Measurements from ENCODE around the gene LASP1. TPM values are rescaled to one million over a fixed set of nuclear protein-coding genes. Genes with fewer than 3 reads are reported as not detected.
"Not testable (repeated sequence)": the region's sequence is repeated elsewhere in the genome, so short reads cannot be mapped to it uniquely, and the experiment has no call there.

LASP1 gene
- total RNA-seq, 1 donor from 2014 or later: 87.4 TPM

- Mint-ChIP-seq H3K4me3 (no peak overlapping the region), H3K36me3 (ENCODE audit: low read depth) (no peaks in the 10 kb centered on the region), H3K9me3 (no peaks in the 10 kb centered on the region), H3K4me1 (no peaks in the 10 kb centered on the region), H3K27me3 (ENCODE audit: low read depth) (no peaks in the 10 kb centered on the region), H3K27ac (ENCODE audit: unreplicated experiment) (no peak overlapping the region)
- TF ChIP-seq, protein P1, sequence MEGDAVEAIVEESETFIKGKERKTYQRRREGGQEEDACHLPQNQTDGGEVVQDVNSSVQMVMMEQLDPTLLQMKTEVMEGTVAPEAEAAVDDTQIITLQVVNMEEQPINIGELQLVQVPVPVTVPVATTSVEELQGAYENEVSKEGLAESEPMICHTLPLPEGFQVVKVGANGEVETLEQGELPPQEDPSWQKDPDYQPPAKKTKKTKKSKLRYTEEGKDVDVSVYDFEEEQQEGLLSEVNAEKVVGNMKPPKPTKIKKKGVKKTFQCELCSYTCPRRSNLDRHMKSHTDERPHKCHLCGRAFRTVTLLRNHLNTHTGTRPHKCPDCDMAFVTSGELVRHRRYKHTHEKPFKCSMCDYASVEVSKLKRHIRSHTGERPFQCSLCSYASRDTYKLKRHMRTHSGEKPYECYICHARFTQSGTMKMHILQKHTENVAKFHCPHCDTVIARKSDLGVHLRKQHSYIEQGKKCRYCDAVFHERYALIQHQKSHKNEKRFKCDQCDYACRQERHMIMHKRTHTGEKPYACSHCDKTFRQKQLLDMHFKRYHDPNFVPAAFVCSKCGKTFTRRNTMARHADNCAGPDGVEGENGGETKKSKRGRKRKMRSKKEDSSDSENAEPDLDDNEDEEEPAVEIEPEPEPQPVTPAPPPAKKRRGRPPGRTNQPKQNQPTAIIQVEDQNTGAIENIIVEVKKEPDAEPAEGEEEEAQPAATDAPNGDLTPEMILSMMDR (conservative IDR thresholded peaks at IDR 0.05): no peak
- no peak for DNase-seq (ENCODE audit: low read depth, low spot score)
Measured at GRCh38 chr17:38911081-38911730, 41.3 kb downstream of the LASP1 start.

GRCh38 chr17:38911731-38912081 lies 41.8 kb downstream of the LASP1 start:
- H3K9me3 Mint-ChIP-seq; H3K36me3 Mint-ChIP-seq (ENCODE audit: low read depth); H3K27ac Mint-ChIP-seq (ENCODE audit: unreplicated experiment); H3K27me3 Mint-ChIP-seq (ENCODE audit: low read depth); H3K4me3 Mint-ChIP-seq; H3K4me1 Mint-ChIP-seq; DNase-seq (ENCODE audit: low read depth, low spot score): not testable (repeated sequence)

DNA sequence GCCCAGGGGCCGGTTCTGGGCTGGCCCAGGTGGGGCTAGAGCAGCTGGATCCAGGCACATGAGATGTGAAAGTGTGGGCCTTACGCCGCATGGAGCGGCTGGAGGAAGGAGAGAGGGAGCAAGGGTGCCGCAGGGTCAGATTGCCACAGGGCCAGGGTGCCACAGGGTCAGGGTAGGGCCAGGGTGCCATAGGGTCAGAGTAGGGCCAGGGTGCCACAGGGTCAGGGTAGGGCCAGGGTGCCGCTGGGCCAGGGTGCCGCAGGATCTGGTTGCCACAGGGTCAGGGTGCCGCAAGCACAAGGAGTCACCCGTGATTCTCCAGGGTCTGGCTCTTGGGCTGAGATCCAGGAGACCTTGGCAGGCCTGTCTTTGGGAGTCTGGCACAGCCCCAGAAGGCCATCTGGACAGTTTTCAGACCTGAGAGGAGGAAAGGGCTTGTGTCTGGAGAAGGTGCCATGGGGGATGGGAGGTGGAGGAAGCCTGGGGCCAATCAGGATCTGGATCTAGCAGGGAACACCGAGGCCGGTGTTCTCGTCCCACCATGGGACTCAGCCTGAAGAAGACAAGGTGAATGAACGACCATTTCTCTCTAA lies 42.5 kb downstream of the LASP1 start:
- H3K36me3 Mint-ChIP-seq (ENCODE audit: low read depth): peaks cover 5% of the 10 kb centered on the region
- peak overlapping the region; percentile 62 for H3K27ac Mint-ChIP-seq (ENCODE audit: unreplicated experiment)
- TF ChIP-seq, protein P1 (conservative IDR thresholded peaks at IDR 0.05): no peak
- peaks cover 4% of the 10 kb centered on the region for H3K4me1 Mint-ChIP-seq
- H3K4me3 Mint-ChIP-seq: no peak overlapping the region
- no peaks in the 10 kb centered on the region for H3K27me3 Mint-ChIP-seq (ENCODE audit: low read depth)
- DNase-seq (ENCODE audit: low read depth, low spot score): no peak
- no peaks in the 10 kb centered on the region for H3K9me3 Mint-ChIP-seq

- no peaks in the 10 kb centered on the region for H3K9me3 Mint-ChIP-seq
- no peak overlapping the region for H3K27ac Mint-ChIP-seq (ENCODE audit: unreplicated experiment)
- TF ChIP-seq, protein P1 (conservative IDR thresholded peaks at IDR 0.05): no peak
- H3K4me1 Mint-ChIP-seq: peaks cover 4% of the 10 kb centered on the region
- no peak for DNase-seq (ENCODE audit: low read depth, low spot score)
- H3K4me3 Mint-ChIP-seq: no peak overlapping the region
- H3K36me3 Mint-ChIP-seq (ENCODE audit: low read depth): peaks cover 6% of the 10 kb centered on the region
- no peaks in the 10 kb centered on the region for H3K27me3 Mint-ChIP-seq (ENCODE audit: low read depth)
Measured at GRCh38 chr17:38914741-38915638, 45.1 kb downstream of the LASP1 start.

DNA sequence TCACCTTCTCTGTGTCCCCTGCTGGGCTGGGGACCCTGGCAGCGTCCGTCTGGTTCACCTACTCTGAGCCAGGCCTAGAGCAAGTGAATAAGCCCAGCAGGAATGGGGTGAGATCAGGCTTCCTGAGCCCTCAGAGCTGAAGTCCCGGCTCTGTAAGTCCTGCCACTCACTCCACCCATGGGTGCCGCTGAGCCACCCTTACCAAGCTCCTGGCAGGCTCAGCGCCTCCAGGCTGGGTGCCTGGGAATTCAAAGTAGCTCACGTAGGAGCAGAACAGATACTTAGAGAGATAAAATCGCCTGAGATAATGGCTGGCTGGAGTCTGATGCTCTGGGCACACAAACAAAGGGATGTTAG lies 45.8 kb downstream of the LASP1 start:
- Mint-ChIP-seq H3K4me1 (peaks cover 8% of the 10 kb centered on the region), H3K9me3 (no peaks in the 10 kb centered on the region), H3K27ac (ENCODE audit: unreplicated experiment) (no peak overlapping the region), H3K36me3 (ENCODE audit: low read depth) (peaks cover 6% of the 10 kb centered on the region), H3K27me3 (ENCODE audit: low read depth) (no peaks in the 10 kb centered on the region), H3K4me3 (no peak overlapping the region)
- DNase-seq (ENCODE audit: low read depth, low spot score): no peak
- TF ChIP-seq, protein P1 (conservative IDR thresholded peaks at IDR 0.05): no peak

DNA sequence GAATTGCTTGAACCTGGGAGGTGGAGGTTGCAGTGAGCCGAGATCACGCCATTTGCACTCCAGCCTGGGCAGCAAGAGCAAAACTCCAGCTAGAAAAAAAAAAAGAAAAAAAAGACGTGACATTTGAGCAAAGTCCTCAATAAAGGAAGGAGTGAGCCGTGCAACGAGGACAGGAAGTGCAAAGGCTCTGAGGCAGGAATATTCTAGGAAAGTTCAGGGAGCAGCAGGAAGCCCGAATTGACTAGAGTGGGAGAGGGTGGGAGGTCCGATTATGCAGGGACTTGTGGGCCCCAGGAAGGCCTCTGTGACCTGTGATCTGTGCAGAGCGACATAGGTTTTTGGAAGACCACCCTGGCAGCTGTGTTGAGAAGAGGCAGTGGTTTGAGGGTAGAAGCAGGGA lies 46.9 kb downstream of the LASP1 start:
- Mint-ChIP-seq H3K9me3 (no peaks in the 10 kb centered on the region), H3K4me3 (no peak overlapping the region), H3K36me3 (ENCODE audit: low read depth) (peaks cover 6% of the 10 kb centered on the region), H3K27ac (ENCODE audit: unreplicated experiment) (peak overlapping the region; percentile 9), H3K4me1 (peaks cover 20% of the 10 kb centered on the region), H3K27me3 (ENCODE audit: low read depth) (no peaks in the 10 kb centered on the region)
- no peak for DNase-seq (ENCODE audit: low read depth, low spot score)
- TF ChIP-seq, protein P1 (conservative IDR thresholded peaks at IDR 0.05): no peak

All from neural crest cell (in vitro differentiated cells).